K562 (cell line): ENCODE data around the gene HS2ST1. TPM values are rescaled to one million over a fixed set of nuclear protein-coding genes. Genes with fewer than 3 reads are reported as not detected.

ENCODE experiments used
- ATAC-seq: fragments of 200-7000 bp; cut with Tn5 transposase; 3 replicates; pipeline ENCODE4 v1.9.1; 2020; ENCODE audit warnings: moderate library complexity
- BruUV-seq: library from RNA; stranded (reverse); fragments of 400-500 nt; replicated peaks from 2 replicates; lab custom pipeline; 2021; lab: Mats Ljungman, UMichigan
- CTCF ChIA-PET: fragments of 300-600 bp; formaldehyde crosslinking; extraction: SDS; loops from one replicate; lab custom pipeline; 2021; ENCODE audit warnings: low intra/inter-chr PET ratio; lab: Yijun Ruan, JAX
- POLR2A ChIA-PET: fragments of 300-600, 350-650 bp; sonication (Branson Sonifier 250); formaldehyde crosslinking; extraction: SDS; loops from one replicate; lab custom pipeline; 2021; ENCODE audit warnings: antibody characterized with exemption, inconsistent platforms; lab: Yijun Ruan, JAX
- DNase-seq, 4 experiments: peaks; one replicate each; pipeline versions ENCODE4 v3.0.0 to v3.0.0-alpha.2; 2011 to 2018; ENCODE audit warnings: low spot score in 3 of 4, mixed read lengths in 3 of 4; ENCODE audit errors: extremely low read depth in 1 of 4
- FAIRE-seq: peaks from 2 replicates; lab custom pipeline; 2011; peaks lifted over from hg19 to GRCh38; lab: Jason Lieb, UNC
- H2AFZ ChIP-seq: 2 replicates; pipeline ENCODE4 v1.6.0; 2011; ENCODE audit warnings: low read depth, low read length, control low read depth, inconsistent platforms
- H3K27ac ChIP-seq: fragments of 200-600 bp; 3 replicates; pipeline ENCODE4 v1.8.0; 2011; ENCODE audit warnings: low read depth, mild to moderate bottlenecking, control low read depth, inconsistent platforms, low read length, moderate library complexity, mixed read lengths; ENCODE audit errors: extremely low read depth
- H3K27me3 ChIP-seq, 2 experiments: fragments of 300-600 bp in 1 of 2; 2 replicates in 1 of 2; 3 replicates in 1 of 2; pipeline versions ENCODE4 v1.6.0 to v1.8.0; 2011; ENCODE audit warnings: inconsistent platforms in 2 of 2, low read length in 2 of 2, mild to moderate bottlenecking in 1 of 2, mixed read lengths in 1 of 2, moderate library complexity in 1 of 2; ENCODE audit not compliant: control insufficient read depth in 2 of 2, insufficient read depth in 2 of 2
- H3K36me3 ChIP-seq: fragments of 300-600 bp; 3 replicates; pipeline ENCODE4 v1.8.0; 2011; ENCODE audit warnings: mild to moderate bottlenecking, low read length, inconsistent platforms; ENCODE audit not compliant: control insufficient read depth, insufficient read depth
- H3K4me1 ChIP-seq, 2 experiments: fragments of 200-600 bp in 1 of 2; replicated peaks in 1 of 2; 2 replicates in 1 of 2; 3 replicates in 1 of 2; pipeline versions ENCODE4 v1.5.1 to v1.8.0; 2011; ENCODE audit warnings: inconsistent platforms in 2 of 2, low read length in 2 of 2, mild to moderate bottlenecking in 1 of 2, mixed read lengths in 1 of 2, moderate library complexity in 1 of 2; ENCODE audit not compliant: control insufficient read depth in 2 of 2, insufficient read depth in 2 of 2
- H3K4me2 ChIP-seq: 2 replicates; pipeline ENCODE4 v1.6.1; 2011; ENCODE audit warnings: low read length, control low read depth, inconsistent platforms, mixed read lengths; ENCODE audit not compliant: insufficient read depth
- H3K4me3 ChIP-seq: fragments of 200-600 bp; sonication (generic), shearing (Covaris generic); 2 replicates; pipeline ENCODE4 v1.5.1; 2016; ENCODE audit warnings: control low read depth, inconsistent platforms
- H3K79me2 ChIP-seq: fragments of 200-600 bp; 3 replicates; pipeline ENCODE4 v1.8.0; 2011; ENCODE audit warnings: low read length, inconsistent platforms; ENCODE audit not compliant: control insufficient read depth, insufficient read depth
- H3K9ac ChIP-seq, 2 experiments: 2 replicates each; pipeline versions ENCODE4 v1.6.0 to v1.6.1; 2011; ENCODE audit warnings: low read depth in 2 of 2, low read length in 2 of 2, control low read depth in 1 of 2, inconsistent platforms in 1 of 2, mild to moderate bottlenecking in 1 of 2, mixed read lengths in 1 of 2; ENCODE audit not compliant: insufficient read depth in 1 of 2
- H3K9me1 ChIP-seq: one replicate; pipeline ENCODE4 v1.6.0; 2011; ENCODE audit warnings: inconsistent platforms, mild to moderate bottlenecking, low read length, moderate library complexity; ENCODE audit not compliant: control insufficient read depth, insufficient read depth
- H3K9me3 ChIP-seq: replicated peaks from 2 replicates; pipeline ENCODE4 v1.5.1; 2011; ENCODE audit warnings: low read depth, low read length, inconsistent platforms; ENCODE audit not compliant: control insufficient read depth, insufficient read depth
- H4K20me1 ChIP-seq: replicated peaks from 2 replicates; pipeline ENCODE4 v1.6.1; 2011; ENCODE audit warnings: low read length, inconsistent platforms, mixed read lengths; ENCODE audit not compliant: control insufficient read depth, insufficient read depth
- EP400 ChIP-seq: fragments of 450-650 bp; IDR thresholded peaks from 2 replicates; pipeline ENCODE4 v1.6.1; 2017; ENCODE audit warnings: antibody characterized with exemption, mild to moderate bottlenecking, moderate library complexity
- HINFP ChIP-seq: fragments of 450-650 bp; conservative IDR thresholded peaks from 2 replicates; pipeline ENCODE4 v1.6.1; 2016; ENCODE audit warnings: missing genetic modification characterization, low read depth, mild to moderate bottlenecking, control low read depth, missing compliant biosample characterization
- RFX7 ChIP-seq: fragments of 250-450 bp; sonication (Bioruptor Pico); IDR thresholded peaks from 2 replicates; pipeline ENCODE4 v1.5.1; 2021; ENCODE audit warnings: mild to moderate bottlenecking
- WGBS: fragments of 100-300 bp; shearing (Covaris generic); methylation state at CpG from one replicate; pipeline ENCODE4 v1.1.6; 2016; ENCODE audit warnings: low coverage, mixed read lengths; ENCODE audit not compliant: insufficient coverage; ENCODE audit errors: missing lambda C conversion rate; 5-methylcytosine and 5-hydroxymethylcytosine counted together
- in situ Hi-C: fragments of 300-500 bp; cut with MboI; formaldehyde crosslinking; loops from 4 replicates; pipeline ENCODE4 v1.15.0; 2018; ENCODE audit warnings: inconsistent platforms, mixed read lengths
- intact Hi-C: fragments of 100-400 bp; cut with micrococcal nuclease; formaldehyde crosslinking; loops from 2 replicates; pipeline ENCODE4 v1.14.2; 2022
- polyA plus RNA-seq, 8 experiments: library from polyadenylated mRNA; depleted of rRNA in 4 of 8; stranded (reverse) in 5 of 8; unstranded in 3 of 8; fragments of >200 nt; fragmentation: Nextera tagmentation in 2 of 8; fragmentation: Illumina TruSeq in 1 of 8; extraction: Ambion mirVana in 2 of 8; extraction: Trizol in 1 of 8; gene quantifications; 2 replicates each; pipeline versions ENCODE4 v1.2.1 to v1.2.3, GENCODE V29; 2011 to 2014; ENCODE audit warnings: inconsistent platforms in 1 of 8, missing spikeins in 1 of 8
- total RNA-seq, 7 experiments: library from RNA; depleted of rRNA in 6 of 7; stranded (reverse); fragments of >200 nt in 6 of 7; fragmentation: Illumina TruSeq in 2 of 7; extraction: Trizol in 2 of 7; gene quantifications; 2 replicates each; pipeline versions ENCODE4 v1.2.1 to v1.2.3, GENCODE V29; 2011 to 2021; ENCODE audit warnings: low replicate concordance in 1 of 7

Gene HS2ST1
- total and polyA plus RNA-seq, 9 of the 15 experiments (the other 6 are each of a cell fraction or from before 2014, with no cell fraction given), result 7.7 to 43.3 (median 25.8) TPM

GRCh38 chr1:87129038-87129437, 214.6 kb downstream of the HS2ST1 start:
- POLR2A ChIA-PET, result interaction anchor here (0.7 to 0.9 kb wide), 2 partner anchors 17 to 88 kb away, joined by 3 read pairs; no protein-coding TSS in a partner anchor
- Histone ChIP-seq H3K4me2 (no peak overlapping the region), H4K20me1 (no peaks in the 10 kb centered on the region; the same call in 1 of the 2 replicates), H3K9me1 (no peaks in the 10 kb centered on the region), H3K79me2 (no peaks in the 10 kb centered on the region), H3K4me1 (peaks cover 13 to 14% of the 10 kb centered on the region in 2 experiments), H2AFZ (no peak overlapping the region), H3K27ac (no peak overlapping the region), H3K9me3 (no peaks in the 10 kb centered on the region), H3K27me3 (peaks cover 2 to 28% of the 10 kb centered on the region in 2 experiments; a peak in 4 of 5 replicates), H3K9ac (no peak overlapping the region), H3K36me3 (no peaks in the 10 kb centered on the region), H3K4me3 (no peak overlapping the region)
- FAIRE-seq, result no peak
- no peak for DNase-seq
- in situ Hi-C loops, result no loop called here
- intact Hi-C loops, result no loop called here
- no TSS peak for BruUV-seq
- 14% methylated on average over 1 of the region's 1 CpG for WGBS
- CTCF ChIA-PET, result no interaction called here
- no peak for ATAC-seq
- TF ChIP-seq HINFP (tag) (no peak), EP400 (no peak), RFX7 (no peak)
